Vagina (tissue), 2 donors: ENCODE measurements around the gene CAPNS1. TPM values are rescaled to one million over a fixed set of nuclear protein-coding genes. Genes with fewer than 3 reads are reported as not detected.
A peak's percentile ranks its signal among the peaks of the same experiment; 100 is the strongest.

ENCODE experiments used
- DNase-seq, 2 donors: peaks; one replicate each; pipeline ENCODE4 v3.0.0-alpha.2; 2017; ENCODE audit errors: extremely low spot score in 2 of 2
- H3K27ac ChIP-seq: fragments of 200-600 bp; sonication (generic); one replicate; pipeline ENCODE4 v1.5.1; 2019
- H3K27me3 ChIP-seq: fragments of 200-600 bp; sonication (generic); one replicate; pipeline ENCODE4 v1.5.1; 2019
- H3K36me3 ChIP-seq, 2 donors: fragments of 200-600 bp; sonication (generic); one replicate each; pipeline ENCODE4 v1.5.1; 2017 to 2019
- H3K4me1 ChIP-seq: fragments of 200-600 bp; sonication (generic); one replicate; pipeline ENCODE4 v1.5.1; 2019
- H3K4me3 ChIP-seq, 2 donors: fragments of 200-600 bp; sonication (generic); 1 replicate in 1 of 2; 2 replicates in 1 of 2; pipeline ENCODE4 v1.5.1; 2016 to 2019
- H3K9me3 ChIP-seq: fragments of 200-600 bp; sonication (generic); one replicate; pipeline ENCODE4 v1.5.1; 2019
- POLR2A ChIP-seq, 2 donors: fragments of 450-650 bp; IDR thresholded peaks; one replicate each; pipeline ENCODE4 v1.6.1; 2017; ENCODE audit warnings: antibody characterized with exemption in 2 of 2, mild to moderate bottlenecking in 2 of 2, moderate library complexity in 2 of 2
- POLR2AphosphoS5 ChIP-seq, 2 donors: sonication (generic); formaldehyde crosslinking; IDR thresholded peaks; one replicate each; pipeline ENCODE4 v1.9.0; 2017; ENCODE audit warnings: antibody characterized with exemption in 2 of 2, mild to moderate bottlenecking in 2 of 2, low read depth in 1 of 2; ENCODE audit not compliant: insufficient read depth in 1 of 2
- intact Hi-C: fragments of 100-400 bp; cut with DNase I; formaldehyde crosslinking; loops from one replicate; pipeline ENCODE4 v1.15.1; 2023
- total RNA-seq: library from RNA; depleted of rRNA; stranded (reverse); fragments of >200 nt; gene quantifications from one replicate; pipeline ENCODE4 v1.2.3, GENCODE V29; 2016
- TF ChIP-seq, protein P1 (sequence below), 3 experiments: fragments of 450-650 bp in 2 of 3; fragments of 200-600 bp in 1 of 3; sonication (generic) in 1 of 3; IDR thresholded peaks; one replicate each; pipeline ENCODE4 v1.5.1; 2017 to 2019; ENCODE audit warnings: antibody characterized with exemption in 3 of 3, mild to moderate bottlenecking in 2 of 3, moderate library complexity in 2 of 3

The CAPNS1 gene
- total RNA-seq, 1 donor from 2014 or later = 181 TPM

DNA sequence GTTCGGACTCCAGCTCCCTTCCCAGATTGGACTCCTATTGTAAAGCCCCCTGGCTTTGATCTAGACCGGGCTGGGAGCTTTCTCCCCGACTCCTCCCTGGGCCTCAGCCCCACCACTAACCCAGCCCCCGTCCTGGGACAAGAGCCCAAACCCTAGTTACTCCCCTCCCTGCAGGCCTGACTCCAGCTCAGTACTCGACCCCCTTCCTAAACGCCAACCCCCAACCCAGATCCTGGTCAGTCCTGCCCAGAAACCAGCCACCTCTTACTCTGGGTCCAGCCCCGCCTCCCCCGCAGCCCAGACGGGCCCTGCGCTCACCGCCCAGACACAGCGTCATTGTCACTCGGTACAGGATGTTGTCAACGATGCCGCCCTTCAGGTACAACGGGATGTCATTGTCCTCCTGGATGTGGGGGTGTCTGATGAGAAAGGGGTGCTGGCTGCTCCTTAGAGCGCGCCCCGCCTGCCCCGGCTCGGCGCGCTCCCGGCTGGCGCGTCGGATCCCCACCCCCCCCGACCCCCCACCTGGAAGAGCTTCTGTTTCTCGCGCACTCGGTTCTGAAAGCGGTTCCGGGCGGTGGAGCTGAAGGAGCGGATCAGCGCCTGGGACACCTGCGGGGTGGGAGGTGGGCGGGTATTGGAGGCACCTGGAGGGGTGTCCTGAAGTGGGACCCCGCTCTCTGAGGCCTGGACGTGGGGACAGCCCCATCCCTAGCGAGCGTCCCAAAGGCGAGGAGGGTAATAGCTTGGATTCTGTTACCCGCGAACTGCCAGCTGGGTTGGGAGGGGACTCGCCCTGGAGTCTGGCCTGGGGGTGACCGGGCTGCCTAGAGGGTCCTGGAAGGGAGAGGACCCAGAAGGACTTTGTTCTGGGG lies 11.5 kb downstream of the CAPNS1 start:
- Histone ChIP-seq H3K27ac (peak overlapping the region; percentile 96), H3K27me3 (no peaks in the 10 kb centered on the region), H3K36me3 (peaks cover 0 to 42% of the 10 kb centered on the region in 2 donors), H3K9me3 (no peaks in the 10 kb centered on the region), H3K4me3 (peak overlapping the region; percentile 63 to 72), H3K4me1 (peaks cover 28% of the 10 kb centered on the region)
- TF ChIP-seq, protein P1, sequence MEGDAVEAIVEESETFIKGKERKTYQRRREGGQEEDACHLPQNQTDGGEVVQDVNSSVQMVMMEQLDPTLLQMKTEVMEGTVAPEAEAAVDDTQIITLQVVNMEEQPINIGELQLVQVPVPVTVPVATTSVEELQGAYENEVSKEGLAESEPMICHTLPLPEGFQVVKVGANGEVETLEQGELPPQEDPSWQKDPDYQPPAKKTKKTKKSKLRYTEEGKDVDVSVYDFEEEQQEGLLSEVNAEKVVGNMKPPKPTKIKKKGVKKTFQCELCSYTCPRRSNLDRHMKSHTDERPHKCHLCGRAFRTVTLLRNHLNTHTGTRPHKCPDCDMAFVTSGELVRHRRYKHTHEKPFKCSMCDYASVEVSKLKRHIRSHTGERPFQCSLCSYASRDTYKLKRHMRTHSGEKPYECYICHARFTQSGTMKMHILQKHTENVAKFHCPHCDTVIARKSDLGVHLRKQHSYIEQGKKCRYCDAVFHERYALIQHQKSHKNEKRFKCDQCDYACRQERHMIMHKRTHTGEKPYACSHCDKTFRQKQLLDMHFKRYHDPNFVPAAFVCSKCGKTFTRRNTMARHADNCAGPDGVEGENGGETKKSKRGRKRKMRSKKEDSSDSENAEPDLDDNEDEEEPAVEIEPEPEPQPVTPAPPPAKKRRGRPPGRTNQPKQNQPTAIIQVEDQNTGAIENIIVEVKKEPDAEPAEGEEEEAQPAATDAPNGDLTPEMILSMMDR (IDR thresholded peaks at IDR 0.05) = no peak
- TF ChIP-seq POLR2A (IDR thresholded peaks at IDR 0.05) (peak in 1 of 2 donors; percentile 13), POLR2AphosphoS5 (IDR thresholded peaks at IDR 0.05; ENCODE audit: insufficient read depth in 1 of 2, low read depth in 1 of 2) (peak in 1 of 2 donors; percentile 71)
- no peak for DNase-seq
- intact Hi-C loops = no loop called here

DNA sequence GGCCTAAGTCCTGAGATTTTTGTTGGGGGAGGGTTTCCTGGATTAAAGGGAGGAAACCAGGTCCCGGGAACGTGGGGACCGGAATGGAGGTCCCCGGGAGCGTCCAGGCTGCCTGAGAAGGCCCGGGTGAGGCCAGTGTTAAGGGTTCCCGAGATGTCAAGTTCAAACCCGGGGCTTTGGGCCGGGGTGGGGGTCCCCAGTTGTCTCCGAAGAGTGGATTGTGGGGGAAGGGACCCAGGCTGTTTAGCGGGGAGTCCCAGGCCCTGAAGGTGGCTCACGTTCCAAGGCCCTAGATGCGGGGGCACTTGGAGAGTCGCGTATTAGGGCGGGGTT lies 12.1 kb downstream of the CAPNS1 start:
- intact Hi-C loops = no loop called here
- Histone ChIP-seq H3K4me1 (peaks cover 28% of the 10 kb centered on the region), H3K27ac (peak overlapping the region; percentile 96), H3K4me3 (peak overlapping the region; percentile 63 to 72), H3K36me3 (peaks cover 0 to 36% of the 10 kb centered on the region in 2 donors), H3K9me3 (no peaks in the 10 kb centered on the region), H3K27me3 (no peaks in the 10 kb centered on the region)
- DNase-seq = no peak
- TF ChIP-seq POLR2AphosphoS5 (IDR thresholded peaks at IDR 0.05; ENCODE audit: insufficient read depth in 1 of 2, low read depth in 1 of 2) = no peak
- TF ChIP-seq, protein P1 (IDR thresholded peaks at IDR 0.05) = no peak
- no peak for TF ChIP-seq POLR2A (IDR thresholded peaks at IDR 0.05)

DNA sequence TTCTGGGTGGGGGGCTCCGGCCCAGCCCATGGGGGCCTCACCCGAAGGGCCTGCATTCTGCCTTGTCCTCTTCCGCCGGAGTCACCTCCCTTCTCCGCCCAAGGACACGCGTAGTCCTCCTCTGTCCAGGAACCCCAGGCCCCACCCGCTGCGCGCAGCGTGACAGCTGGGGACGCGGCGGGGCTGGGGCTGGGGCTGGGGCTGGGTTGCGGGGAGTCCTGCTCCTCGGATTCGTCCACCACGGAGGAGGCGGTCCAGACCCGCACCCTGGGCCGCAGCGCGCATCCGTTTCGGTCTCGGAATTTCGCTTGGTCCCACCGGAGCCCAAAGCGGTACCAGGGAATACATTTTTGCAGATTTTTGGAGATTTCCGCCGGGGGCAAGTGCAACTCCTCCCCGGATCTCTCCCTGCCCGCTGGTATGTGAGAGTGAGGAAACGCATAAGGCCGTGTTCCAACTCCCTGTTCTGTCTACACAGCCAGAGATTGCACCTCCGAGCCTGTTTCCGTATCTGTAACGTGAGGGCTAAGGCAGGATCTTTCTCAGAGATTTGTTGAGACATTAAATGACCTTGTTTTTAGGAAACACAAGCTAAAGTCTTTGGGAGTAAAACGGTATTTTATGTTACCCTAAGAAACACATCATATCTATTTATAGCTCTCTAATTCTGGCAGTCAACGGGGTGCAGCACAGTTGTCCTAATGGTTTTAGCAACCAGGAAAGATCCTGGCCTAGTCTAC lies 12.7 kb downstream of the CAPNS1 start, which contains the start of gene COX7A1:
TSS of gene COX7A1 (minus strand) at position 96 of the 740 bp plus-strand sequence. CDS start at position 56, 40 bp downstream.
- Histone ChIP-seq H3K36me3 (peaks cover 0 to 31% of the 10 kb centered on the region in 2 donors), H3K4me1 (peaks cover 32% of the 10 kb centered on the region), H3K27me3 (no peaks in the 10 kb centered on the region), H3K27ac (peak within 1 kb of the TSS; percentile 96), H3K9me3 (no peaks in the 10 kb centered on the region), H3K4me3 (peak within 1 kb of the TSS; percentile 63 to 72)
- DNase-seq = no peak
- intact Hi-C loops = no loop called here
- TF ChIP-seq POLR2AphosphoS5 (IDR thresholded peaks at IDR 0.05; ENCODE audit: insufficient read depth in 1 of 2, low read depth in 1 of 2) (peak; percentile 42 to 89), POLR2A (IDR thresholded peaks at IDR 0.05) (peak in 1 of 2 donors; percentile 46)
- TF ChIP-seq, protein P1 (IDR thresholded peaks at IDR 0.05) = no peak

DNA sequence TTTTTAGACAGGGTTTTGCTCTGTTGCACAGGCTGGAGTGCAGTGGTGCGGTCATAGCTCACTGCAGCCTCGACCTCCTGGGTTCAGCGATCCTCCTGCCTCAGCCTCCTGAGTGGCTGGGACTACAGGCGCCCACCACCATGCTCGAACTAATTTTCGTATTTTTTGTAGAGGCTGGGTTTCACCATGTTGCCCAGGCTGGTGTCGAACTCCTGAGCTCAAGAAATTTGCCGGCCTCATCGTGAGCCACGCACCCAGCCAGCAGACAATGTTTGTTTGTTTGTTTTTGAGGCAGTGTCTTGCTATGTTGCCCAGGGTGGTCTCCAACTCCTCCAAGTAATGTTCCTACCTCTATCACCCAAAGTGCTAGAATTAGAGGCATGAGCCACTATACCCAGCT lies 13.3 kb downstream of the CAPNS1 start:
- DNase-seq = no peak
- peaks cover 32% of the 10 kb centered on the region for H3K4me1 ChIP-seq
- H3K9me3 ChIP-seq = no peaks in the 10 kb centered on the region
- intact Hi-C loops = no loop called here
- no peak for TF ChIP-seq POLR2AphosphoS5 (IDR thresholded peaks at IDR 0.05; ENCODE audit: insufficient read depth in 1 of 2, low read depth in 1 of 2)
- no peak for TF ChIP-seq POLR2A (IDR thresholded peaks at IDR 0.05)
- TF ChIP-seq, protein P1 (IDR thresholded peaks at IDR 0.05) = no peak
- H3K27ac ChIP-seq = peak overlapping the region; percentile 96
- peaks cover 0 to 26% of the 10 kb centered on the region in 2 donors for H3K36me3 ChIP-seq
- H3K4me3 ChIP-seq = peak overlapping the region; percentile 63 to 72
- no peaks in the 10 kb centered on the region for H3K27me3 ChIP-seq
